GM12878 (cell line): ENCODE results near the gene C1orf115. TPM values are rescaled to one million over a fixed set of nuclear protein-coding genes. Genes with fewer than 3 reads are reported as not detected.

Source experiments
- ATAC-seq: fragments of 200-7000 bp; cut with Tn5 transposase; 3 replicates; pipeline ENCODE4 v1.9.1; 2020; ENCODE audit warnings: mild to moderate bottlenecking, moderate library complexity
- BruUV-seq: library from RNA; stranded (reverse); fragments of 400-500 nt; replicated peaks from 2 replicates; lab custom pipeline; 2021; lab: Mats Ljungman, UMichigan
- CTCF ChIA-PET: fragments of 300-600 bp; sonication (Branson Sonifier 250); formaldehyde crosslinking; extraction: SDS; loops from one replicate; lab custom pipeline; 2021; ENCODE audit warnings: inconsistent platforms; lab: Yijun Ruan, JAX
- POLR2A ChIA-PET: fragments of 350-600 bp; formaldehyde crosslinking; extraction: SDS; loops from one replicate; lab custom pipeline; 2021; ENCODE audit warnings: inconsistent platforms; lab: Charles Lee
- RAD21 ChIA-PET: fragments of 300-600 bp; sonication (Branson Sonifier 250); formaldehyde crosslinking; loops from one replicate; lab custom pipeline; 2023; ENCODE audit warnings: antibody characterized with exemption; ENCODE audit not compliant: unreplicated experiment; lab: Charles Lee
- SMC1A ChIA-PET: fragments of 300-600 bp; sonication (Branson Sonifier 250); formaldehyde crosslinking; loops from one replicate; lab custom pipeline; 2023; ENCODE audit not compliant: unreplicated experiment, uncharacterized antibody; lab: Charles Lee
- DNase-seq: peaks from one replicate; pipeline ENCODE4 v3.0.0-alpha.2; 2011; ENCODE audit warnings: low read depth, low spot score
- FAIRE-seq: peaks from 3 replicates; lab custom pipeline; 2011; peaks lifted over from hg19 to GRCh38; lab: Jason Lieb, UNC
- H2AFZ ChIP-seq: 2 replicates; pipeline ENCODE4 v1.6.0; 2011; ENCODE audit warnings: low read depth, low read length, control low read depth; ENCODE audit not compliant: control insufficient read depth
- H3K27ac ChIP-seq: 2 replicates; pipeline ENCODE4 v1.5.1; 2011; ENCODE audit warnings: control low read depth; ENCODE audit not compliant: control insufficient read depth, insufficient read depth
- H3K27me3 ChIP-seq, 2 experiments: replicated peaks in 1 of 2; 2 replicates each; pipeline versions ENCODE4 v1.6.0 to v1.6.1; 2011; ENCODE audit warnings: low read length in 1 of 2; ENCODE audit not compliant: control insufficient read depth in 2 of 2, insufficient read depth in 2 of 2
- H3K36me3 ChIP-seq, 2 experiments: 2 replicates each; pipeline ENCODE4 v1.5.1; 2011; ENCODE audit warnings: low read length in 1 of 2; ENCODE audit not compliant: control insufficient read depth in 2 of 2, insufficient read depth in 2 of 2
- H3K4me1 ChIP-seq: 2 replicates; pipeline ENCODE4 v1.6.1; 2011; ENCODE audit warnings: mild to moderate bottlenecking, low read length, moderate library complexity, mixed read lengths; ENCODE audit not compliant: control insufficient read depth, insufficient read depth
- H3K4me2 ChIP-seq: 2 replicates; pipeline ENCODE4 v1.6.0; 2011; ENCODE audit warnings: control low read depth; ENCODE audit not compliant: control insufficient read depth, insufficient read depth
- H3K4me3 ChIP-seq: fragments of 200-600 bp; sonication (generic); 2 replicates; pipeline ENCODE4 v1.5.1; 2016
- H3K79me2 ChIP-seq: 2 replicates; pipeline ENCODE4 v1.6.0; 2011; ENCODE audit warnings: low read length; ENCODE audit not compliant: control insufficient read depth, insufficient read depth
- H3K9ac ChIP-seq: 2 replicates; pipeline ENCODE4 v1.8.0; 2011; ENCODE audit warnings: low read length, control low read depth, mixed read lengths; ENCODE audit not compliant: control insufficient read depth, insufficient read depth
- H3K9me3 ChIP-seq: replicated peaks from 3 replicates; pipeline ENCODE4 v1.5.1; 2011; ENCODE audit warnings: mild to moderate bottlenecking, low read length; ENCODE audit not compliant: control insufficient read depth, insufficient read depth
- H4K20me1 ChIP-seq: 2 replicates; pipeline ENCODE4 v1.6.0; 2011; ENCODE audit not compliant: control insufficient read depth, insufficient read depth
- CBX5 ChIP-seq: sonication (generic); IDR thresholded peaks from 2 replicates; pipeline ENCODE4 v1.6.1; 2016; ENCODE audit warnings: low read depth, moderate library complexity, mild to moderate bottlenecking, inconsistent platforms
- CEBPB ChIP-seq, 2 experiments: fragments of 150-350 bp in 1 of 2; IDR thresholded peaks; 2 replicates each; pipeline ENCODE4 v1.6.1; 2012 to 2014; ENCODE audit warnings: low read depth in 2 of 2, low read length in 2 of 2, borderline replicate concordance in 1 of 2, inconsistent platforms in 1 of 2
- ELK1 ChIP-seq: IDR thresholded peaks from 2 replicates; pipeline ENCODE4 v1.6.1; 2012; ENCODE audit warnings: low read depth, low read length, improper control_type of control experiment
- FOXM1 ChIP-seq: IDR thresholded peaks from 2 replicates; pipeline ENCODE4 v1.6.1; 2012; ENCODE audit warnings: low read depth, mild to moderate bottlenecking, inconsistent platforms, low read length, moderate library complexity
- HDAC6 ChIP-seq: fragments of 200-600 bp; sonication (generic); IDR thresholded peaks from one replicate; pipeline ENCODE4 v1.8.0; 2017; ENCODE audit warnings: antibody characterized with exemption; ENCODE audit not compliant: unreplicated experiment
- JUND ChIP-seq: IDR thresholded peaks from 2 replicates; pipeline ENCODE4 v1.6.1; 2012; ENCODE audit warnings: low read depth, mild to moderate bottlenecking, low read length, improper control_type of control experiment, moderate library complexity
- KAT2A ChIP-seq: conservative IDR thresholded peaks from 2 replicates; pipeline ENCODE4 v1.6.1; 2011; ENCODE audit warnings: low read depth, low read length; ENCODE audit not compliant: control insufficient read depth
- NFXL1 ChIP-seq: fragments of 450-650 bp; IDR thresholded peaks from 2 replicates; pipeline ENCODE4 v1.6.1; 2017; ENCODE audit warnings: antibody characterized with exemption, mild to moderate bottlenecking, borderline replicate concordance
- POLR2AphosphoS2 ChIP-seq: IDR thresholded peaks from 2 replicates; pipeline ENCODE4 v1.6.1; 2011; ENCODE audit warnings: low read depth, mild to moderate bottlenecking, low read length, improper control_type of control experiment, moderate library complexity
- RCOR1 ChIP-seq: conservative IDR thresholded peaks from 2 replicates; pipeline ENCODE4 v1.6.1; 2012; ENCODE audit warnings: low read depth, low read length, improper control_type of control experiment
- ZNF24 ChIP-seq: fragments of 450-650 bp; IDR thresholded peaks from 2 replicates; pipeline ENCODE4 v1.6.1; 2017; ENCODE audit warnings: antibody characterized with exemption, mild to moderate bottlenecking
- ZNF384 ChIP-seq: IDR thresholded peaks from 2 replicates; pipeline ENCODE4 v1.6.1; 2012; ENCODE audit warnings: low read depth, mild to moderate bottlenecking, low read length, improper control_type of control experiment, borderline replicate concordance
- ZNF622 ChIP-seq: fragments of 450-650 bp; IDR thresholded peaks from 2 replicates; pipeline ENCODE4 v1.6.1; 2017; ENCODE audit warnings: mild to moderate bottlenecking, inconsistent platforms
- WGBS: methylation state at CpG from one replicate; pipeline ENCODE4 v1.1.6; 2016; ENCODE audit warnings: low lambda C conversion rate; ENCODE audit not compliant: insufficient replicate concordance, insufficient coverage; ENCODE audit errors: missing lambda C conversion rate; 5-methylcytosine and 5-hydroxymethylcytosine counted together
- in situ Hi-C: fragments of 300-500 bp; cut with MboI; formaldehyde crosslinking; loops from 9 replicates; pipeline ENCODE4 v1.14.3; 2018; ENCODE audit warnings: mixed read lengths
- intact Hi-C: fragments of 100-400 bp; cut with micrococcal nuclease; formaldehyde crosslinking; loops from one replicate; pipeline ENCODE4 v1.14.2; 2022; ENCODE audit not compliant: unreplicated experiment
- polyA plus RNA-seq, 11 experiments: library from polyadenylated mRNA; depleted of rRNA in 4 of 11; unstranded in 6 of 11; stranded (reverse) in 5 of 11; fragments of >200 nt; fragmentation: Nextera tagmentation in 4 of 11; fragmentation: Illumina TruSeq in 1 of 11; extraction: Ambion mirVana in 4 of 11; extraction: Trizol in 1 of 11; gene quantifications; 1 replicate in 1 of 11; 2 replicates in 10 of 11; pipeline versions ENCODE4 v1.2.1 to v1.2.3, GENCODE V29; 2011 to 2016; ENCODE audit warnings: inconsistent platforms in 2 of 11, missing spikeins in 2 of 11, low read depth in 1 of 11
- total RNA-seq, 4 experiments: library from RNA; depleted of rRNA in 3 of 4; stranded (reverse); fragments of >200 nt in 3 of 4; fragmentation: Illumina TruSeq in 1 of 4; extraction: Trizol in 1 of 4; gene quantifications; 2 replicates each; pipeline versions ENCODE4 v1.2.1 to v1.2.3, GENCODE V29; 2013 to 2021

The C1orf115 gene
- total and polyA plus RNA-seq, 10 of the 15 experiments (the other 5 are each of a cell fraction or from before 2014, with no cell fraction given), result 0.52 to 5.0 (median 4.1) TPM

GRCh38 chr1:220741349-220741748, 51.2 kb downstream of the C1orf115 start:
- in situ Hi-C loops (no loop called here), intact Hi-C loops (no loop called here)
- WGBS, result 23% methylated on average over 2 of the region's 2 CpGs
- Histone ChIP-seq H3K79me2 (no peaks in the 10 kb centered on the region), H3K27me3 (peaks cover 0 to 2% of the 10 kb centered on the region in 2 experiments; a peak in 2 of 4 replicates), H4K20me1 (no peaks in the 10 kb centered on the region), H3K36me3 (no peaks in the 10 kb centered on the region), H3K9ac (no peak overlapping the region), H3K4me2 (no peak overlapping the region), H3K27ac (no peak overlapping the region), H3K4me3 (no peak overlapping the region), H3K9me3 (no peaks in the 10 kb centered on the region), H2AFZ (no peak overlapping the region), H3K4me1 (no peaks in the 10 kb centered on the region)
- no peak for FAIRE-seq
- ATAC-seq, result no peak
- ChIA-PET POLR2A (interaction anchor here (0.5 kb wide), 1 partner anchor 547 kb away, joined by 3 read pairs; no protein-coding TSS in a partner anchor), CTCF (interaction anchor here (1.3 to 2.7 kb wide), 3 partner anchors 8 to 34 kb away, joined by 3 to 13 read pairs (median 4); no protein-coding TSS in a partner anchor), SMC1A (interaction anchor here (1.3 to 1.6 kb wide), 2 partner anchors 9 to 24 kb away, joined by 3 read pairs; no protein-coding TSS in a partner anchor), RAD21 (no interaction called here)
- no TSS peak for BruUV-seq
- no peak for TF ChIP-seq KAT2A
- TF ChIP-seq JUND, result no peak
- no peak for TF ChIP-seq ZNF622
- no peak for TF ChIP-seq HDAC6
- no peak for TF ChIP-seq POLR2AphosphoS2
- TF ChIP-seq RCOR1, result no peak
- no peak for TF ChIP-seq CEBPB (IDR thresholded peaks at IDR 0.05; ENCODE audit: borderline replicate concordance in 1 of 2, low read depth in 2 of 2, low read length in 2 of 2)
- TF ChIP-seq FOXM1, result no peak
- no peak for TF ChIP-seq CBX5
- no peak for TF ChIP-seq ZNF384
- TF ChIP-seq NFXL1, result no peak
- no peak for TF ChIP-seq ZNF24
- no peak for TF ChIP-seq ELK1
- DNase-seq, result no peak
